ENCODE results near the gene RASAL2.

RASAL2 gene

DNA sequence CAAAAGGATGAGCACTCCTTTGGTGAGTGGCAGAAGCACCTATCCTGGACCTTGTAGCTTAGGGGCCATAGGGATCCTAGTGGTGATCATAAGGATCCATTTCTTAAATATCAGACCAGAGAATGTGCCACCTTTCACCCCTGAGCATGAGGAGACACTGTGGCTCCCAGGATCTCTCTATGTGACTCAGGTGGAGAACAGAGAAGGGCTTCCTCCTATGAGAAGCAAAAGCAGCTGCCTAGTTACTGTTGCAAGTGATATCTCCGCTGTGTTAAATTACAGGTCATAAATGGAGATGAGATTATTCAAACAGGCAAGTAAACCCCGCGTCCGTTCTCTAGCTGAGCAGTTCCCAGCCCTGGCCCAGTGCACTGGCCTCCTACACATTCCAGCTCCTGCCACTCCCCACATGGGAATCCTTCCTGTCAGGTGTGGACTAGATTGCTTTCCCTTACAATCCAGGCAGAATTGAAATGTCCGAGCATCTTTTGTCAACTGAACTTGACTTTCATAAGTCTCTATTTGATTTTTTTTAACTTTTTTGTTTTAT is 376.6 kb downstream of the RASAL2 start:
- Histone ChIP-seq H3K36me3 (ENCODE audit: low read length) (no peaks in the 10 kb centered on the region), H3F3A (ENCODE audit: insufficient read depth) (no peaks in the 10 kb centered on the region), H3K9me2 (replicated peaks; ENCODE audit: insufficient read depth, low read length) (no peaks in the 10 kb centered on the region), H3K27me3 (ENCODE audit: low read length) (no peaks in the 10 kb centered on the region), H3K79me2 (ENCODE audit: insufficient read depth, low read length) (no peaks in the 10 kb centered on the region), H3K4me3 (ENCODE audit: insufficient read depth, low read length, poor library complexity, severe bottlenecking) (no peak overlapping the region), H3K9me3 (ENCODE audit: insufficient read depth, low read length) (no peaks in the 10 kb centered on the region), H4K20me1 (ENCODE audit: low read depth, low read length) (no peaks in the 10 kb centered on the region), H3K4me2 (ENCODE audit: low read depth, low read length, poor library complexity, severe bottlenecking) (no peak overlapping the region), H3K27ac (ENCODE audit: low read depth, low read length) (no peak overlapping the region), H3K9ac (ENCODE audit: low read length) (no peak overlapping the region), H2AFZ (ENCODE audit: low read depth, low read length, severe bottlenecking) (no peak overlapping the region)
- TF ChIP-seq EZH2phosphoT487 (conservative IDR thresholded peaks at IDR 0.05; ENCODE audit: low read length) (no peak), CTCF (IDR thresholded peaks at IDR 0.05; ENCODE audit: insufficient read depth, low read length, poor library complexity, severe bottlenecking) (no peak)

DNA sequence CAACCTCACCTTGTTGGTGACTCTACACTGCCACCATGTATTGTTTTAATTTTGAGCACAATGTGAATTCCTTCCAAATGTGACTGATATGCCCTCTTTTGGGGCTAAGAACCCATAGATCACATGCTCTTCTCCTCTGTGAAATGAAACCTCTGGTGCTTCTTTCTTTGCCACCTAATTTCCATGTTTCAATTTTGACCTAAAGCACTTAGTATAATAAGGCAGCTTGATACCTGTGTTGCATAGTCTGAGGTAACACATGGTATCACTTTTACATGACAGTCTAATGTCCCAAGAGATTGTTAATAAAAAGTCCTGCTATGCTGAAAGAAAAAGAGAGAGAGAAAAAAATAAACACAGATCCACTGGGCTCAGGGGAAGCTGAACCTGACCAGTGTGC is 378.6 kb downstream of the RASAL2 start:
- TF ChIP-seq CTCF (IDR thresholded peaks at IDR 0.05; ENCODE audit: insufficient read depth, low read length, poor library complexity, severe bottlenecking) (no peak), EZH2phosphoT487 (conservative IDR thresholded peaks at IDR 0.05; ENCODE audit: low read length) (no peak)
- no peaks in the 10 kb centered on the region for H3K27me3 ChIP-seq (ENCODE audit: low read length)
- H3K4me2 ChIP-seq (ENCODE audit: low read depth, low read length, poor library complexity, severe bottlenecking), result no peak overlapping the region
- H2AFZ ChIP-seq (ENCODE audit: low read depth, low read length, severe bottlenecking), result no peak overlapping the region
- H3K4me3 ChIP-seq (ENCODE audit: insufficient read depth, low read length, poor library complexity, severe bottlenecking), result no peak overlapping the region
- no peaks in the 10 kb centered on the region for H3K9me2 ChIP-seq (replicated peaks; ENCODE audit: insufficient read depth, low read length)
- no peaks in the 10 kb centered on the region for H3K9me3 ChIP-seq (ENCODE audit: insufficient read depth, low read length)
- no peak overlapping the region for H3K9ac ChIP-seq (ENCODE audit: low read length)
- H3K79me2 ChIP-seq (ENCODE audit: insufficient read depth, low read length), result no peaks in the 10 kb centered on the region
- no peaks in the 10 kb centered on the region for H4K20me1 ChIP-seq (ENCODE audit: low read depth, low read length)
- no peaks in the 10 kb centered on the region for H3K36me3 ChIP-seq (ENCODE audit: low read length)
- H3F3A ChIP-seq (ENCODE audit: insufficient read depth), result no peaks in the 10 kb centered on the region
- H3K27ac ChIP-seq (ENCODE audit: low read depth, low read length), result no peak overlapping the region

DNA sequence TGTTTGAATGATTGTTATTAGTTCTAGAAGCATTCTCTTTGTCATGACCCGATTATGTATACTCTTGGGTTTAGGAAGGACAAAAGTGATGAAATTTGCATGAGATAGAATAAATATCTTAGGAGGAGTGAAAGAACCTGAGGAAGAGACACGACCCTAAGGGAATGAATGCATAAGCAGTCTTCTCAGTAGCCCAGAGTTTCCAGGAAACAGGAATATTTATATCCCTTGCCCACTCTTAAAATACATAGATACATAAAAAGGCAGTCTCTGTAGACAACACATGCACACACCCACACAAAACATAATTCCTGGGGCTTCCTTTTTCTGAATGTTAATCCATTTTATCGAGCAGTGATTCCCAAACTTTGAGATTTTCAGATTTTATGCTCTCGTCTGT is 383.5 kb downstream of the RASAL2 start:
- H3K27ac ChIP-seq (ENCODE audit: low read depth, low read length), result no peak overlapping the region

More for the DNA sequence above, 383.5 kb downstream of the RASAL2 start:
- Histone ChIP-seq H4K20me1 (ENCODE audit: low read depth, low read length) (no peaks in the 10 kb centered on the region), H3K9me3 (ENCODE audit: insufficient read depth, low read length) (no peaks in the 10 kb centered on the region), H3K9me2 (replicated peaks; ENCODE audit: insufficient read depth, low read length) (no peaks in the 10 kb centered on the region), H3K36me3 (ENCODE audit: low read length) (no peaks in the 10 kb centered on the region), H3K4me3 (ENCODE audit: insufficient read depth, low read length, poor library complexity, severe bottlenecking) (no peak overlapping the region), H3K9ac (ENCODE audit: low read length) (no peak overlapping the region), H3F3A (ENCODE audit: insufficient read depth) (no peaks in the 10 kb centered on the region), H3K27me3 (ENCODE audit: low read length) (no peaks in the 10 kb centered on the region), H3K4me2 (ENCODE audit: low read depth, low read length, poor library complexity, severe bottlenecking) (no peak overlapping the region), H2AFZ (ENCODE audit: low read depth, low read length, severe bottlenecking) (no peak overlapping the region), H3K79me2 (ENCODE audit: insufficient read depth, low read length) (no peaks in the 10 kb centered on the region)
- TF ChIP-seq CTCF (IDR thresholded peaks at IDR 0.05; ENCODE audit: insufficient read depth, low read length, poor library complexity, severe bottlenecking) (no peak), EZH2phosphoT487 (conservative IDR thresholded peaks at IDR 0.05; ENCODE audit: low read length) (no peak)
